GM06990 (cell line): ENCODE results near the gene WRNIP1.

ENCODE experiments used
- DNase-seq: peaks from one replicate; pipeline ENCODE4 v3.0.0-alpha.2; 2011; ENCODE audit not compliant: insufficient read length; ENCODE audit errors: extremely low read depth
- H3K27me3 ChIP-seq: replicated peaks from 2 replicates; pipeline ENCODE4 v1.6.0; 2011; ENCODE audit warnings: low read length; ENCODE audit not compliant: control insufficient read depth, insufficient read depth
- H3K36me3 ChIP-seq: 2 replicates; pipeline ENCODE4 v1.5.1; 2011; ENCODE audit warnings: low read length; ENCODE audit not compliant: control insufficient read depth, insufficient read depth
- H3K4me3 ChIP-seq: replicated peaks from 2 replicates; pipeline ENCODE4 v1.5.1; 2011; ENCODE audit warnings: low read depth, mild to moderate bottlenecking, control low read depth, low read length
- CTCF ChIP-seq: IDR thresholded peaks from 2 replicates; pipeline ENCODE4 v1.5.1; 2011; ENCODE audit warnings: low read length, control low read depth, mild to moderate bottlenecking, inconsistent platforms; ENCODE audit not compliant: insufficient read depth, poor library complexity, severe bottlenecking

Gene WRNIP1

GRCh38 chr6:2764610-2765165, 505 bp upstream of the WRNIP1 start:
- Histone ChIP-seq H3K27me3 (no peaks in the 10 kb centered on the region), H3K36me3 (no peaks in the 10 kb centered on the region), H3K4me3 (peak overlapping the region; percentile 65)
- DNase-seq, result no peak
- no peak for TF ChIP-seq CTCF

DNA sequence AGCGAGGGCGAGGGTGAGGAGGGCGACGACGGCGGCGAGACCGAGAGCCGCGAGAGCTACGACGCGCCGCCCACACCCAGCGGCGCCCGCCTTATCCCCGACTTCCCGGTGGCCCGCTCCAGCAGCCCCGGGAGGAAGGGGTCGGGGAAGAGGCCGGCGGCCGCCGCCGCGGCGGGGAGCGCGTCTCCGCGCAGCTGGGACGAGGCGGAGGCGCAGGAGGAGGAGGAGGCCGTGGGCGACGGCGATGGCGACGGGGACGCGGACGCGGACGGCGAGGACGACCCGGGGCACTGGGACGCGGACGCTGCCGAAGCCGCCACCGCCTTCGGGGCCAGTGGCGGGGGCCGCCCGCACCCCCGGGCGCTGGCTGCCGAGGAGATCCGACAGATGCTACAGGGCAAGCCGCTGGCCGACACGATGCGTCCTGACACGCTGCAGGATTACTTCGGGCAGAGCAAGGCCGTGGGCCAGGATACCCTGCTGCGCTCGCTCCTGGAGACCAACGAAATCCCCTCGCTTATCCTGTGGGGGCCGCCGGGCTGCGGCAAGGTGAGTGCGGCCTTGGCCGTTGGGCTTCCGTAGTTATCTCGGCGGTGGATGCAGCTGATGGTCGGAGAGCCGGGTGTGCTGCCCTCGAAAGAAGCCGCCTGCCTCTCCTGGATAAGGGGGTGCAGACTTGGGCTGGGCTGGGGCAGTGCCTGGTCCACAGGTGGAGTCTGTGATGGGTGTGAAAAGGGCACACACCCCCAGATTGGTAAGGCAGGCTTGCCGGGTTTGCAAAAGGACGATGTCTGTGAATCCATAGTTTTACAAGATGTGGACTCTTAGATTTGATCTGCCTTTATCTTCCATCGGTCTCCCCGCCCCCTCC, 938 bp downstream of the WRNIP1 start:
- H3K4me3 ChIP-seq, result peak overlapping the region; percentile 93
- DNase-seq, result peak; percentile 62
- H3K27me3 ChIP-seq, result no peaks in the 10 kb centered on the region

GRCh38 chr6:2766767-2767656, 1.8 kb downstream of the WRNIP1 start:
- no peak for TF ChIP-seq CTCF

More for the DNA sequence above, 938 bp downstream of the WRNIP1 start:
- peaks cover 5% of the 10 kb centered on the region for H3K36me3 ChIP-seq
- no peak for TF ChIP-seq CTCF

DNA sequence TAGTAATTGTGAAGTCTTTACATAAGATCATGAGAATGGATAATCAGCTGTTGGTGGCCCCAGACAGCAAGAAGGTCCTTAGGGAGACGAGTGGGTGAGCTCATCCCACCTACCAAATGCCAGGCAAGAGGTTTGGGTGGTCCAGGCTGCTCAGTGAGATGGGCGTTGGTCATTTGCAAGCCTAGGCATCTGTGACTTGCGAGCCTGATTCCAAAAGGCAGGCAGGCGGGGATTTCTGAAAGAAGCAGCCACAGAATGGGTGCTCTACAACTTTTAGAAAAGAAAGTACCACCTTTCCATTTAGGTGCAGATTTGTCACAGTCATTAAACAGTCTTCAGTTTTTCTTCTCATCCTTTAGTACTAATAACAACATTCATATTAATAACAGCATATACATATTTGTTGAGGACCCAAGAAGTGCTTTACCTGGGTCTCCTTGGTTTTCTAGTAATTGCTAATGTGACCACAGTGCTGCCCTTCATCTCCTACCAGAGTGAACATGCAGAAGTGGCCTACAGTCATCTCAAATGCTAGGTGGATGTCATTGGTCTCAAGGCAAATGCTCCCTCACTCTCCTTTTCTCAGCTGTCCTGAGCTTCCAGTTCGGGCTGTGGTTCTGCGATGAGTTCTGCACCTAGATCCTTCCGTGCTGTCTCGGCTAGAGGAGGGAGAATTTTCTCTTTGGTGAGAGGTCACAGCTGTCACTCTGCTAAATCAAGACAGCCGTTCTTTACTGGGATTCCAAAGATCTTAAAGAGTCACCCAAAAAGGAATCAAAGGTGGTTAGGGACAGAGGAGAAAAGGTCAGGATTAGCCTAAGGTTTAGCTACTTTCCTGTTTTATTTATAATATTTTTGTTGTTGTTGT, 2.7 kb downstream of the WRNIP1 start:
- no peak for DNase-seq
- Histone ChIP-seq H3K27me3 (no peaks in the 10 kb centered on the region), H3K4me3 (peak overlapping the region; percentile 93), H3K36me3 (peaks cover 7% of the 10 kb centered on the region)
- TF ChIP-seq CTCF, result no peak

More at GRCh38 chr6:2766767-2767656, 1.8 kb downstream of the WRNIP1 start:
- peaks cover 7% of the 10 kb centered on the region for H3K36me3 ChIP-seq
- no peaks in the 10 kb centered on the region for H3K27me3 ChIP-seq
- H3K4me3 ChIP-seq, result peak overlapping the region; percentile 93
- no peak for DNase-seq

GRCh38 chr6:2768696-2769095, 3.5 kb downstream of the WRNIP1 start:
- no peak for DNase-seq
- H3K27me3 ChIP-seq, result no peaks in the 10 kb centered on the region
- H3K36me3 ChIP-seq, result peaks cover 8% of the 10 kb centered on the region
- TF ChIP-seq CTCF, result no peak
- no peak overlapping the region; the same call in 1 of the 2 replicates for H3K4me3 ChIP-seq
